ENCODE results near the gene SIRT6.
A peak's percentile ranks its signal among the peaks of the same experiment; 100 is the strongest.
"Not testable (repeated sequence)": the region's sequence is repeated elsewhere in the genome, so short reads cannot be mapped to it uniquely, and the experiment has no call there.

SIRT6 gene

GRCh38 chr19:4182084-4182810, at the start of gene SIRT6, which contains the start of gene ANKRD24:
Gene SIRT6, minus strand, starts transcription at chr19:4182563. Its CDS starts 24 bp downstream, at chr19:4182539.
Gene ANKRD24, plus strand, starts transcription at chr19:4182689. Its CDS starts 3,737 bp downstream, at chr19:4186426.
- intact Hi-C loops (cut with micrococcal nuclease), result loop anchor here (5.0 to 10.0 kb wide), 3 partner anchors 47 to 195 kb away; partner anchors contain the start of gene EEF2
- H3K4me3 Mint-ChIP-seq, result peak within 1 kb of the TSS; percentile 99

DNA sequence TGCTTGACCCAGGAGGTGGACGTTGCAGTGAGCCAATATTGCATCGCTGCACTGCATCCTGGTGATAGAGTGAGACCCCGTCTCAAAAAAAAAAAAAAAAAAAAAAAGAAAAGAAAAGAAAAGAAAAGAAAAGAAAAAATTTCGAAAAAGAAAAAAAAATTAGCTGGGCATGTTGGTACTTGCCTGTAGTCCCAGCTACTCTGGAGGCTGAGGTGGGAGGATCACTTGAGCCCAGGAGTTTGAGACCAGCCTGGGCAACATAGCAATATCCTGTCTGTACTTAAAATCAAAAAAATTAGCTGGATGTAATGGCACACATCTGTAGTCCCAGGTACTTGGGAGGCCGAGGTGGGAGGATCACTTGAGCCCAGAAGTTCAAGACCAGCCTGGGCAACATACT, 49.8 kb upstream of the SIRT6 start:
- H3K36me3 Mint-ChIP-seq (ENCODE audit: low read depth); H3K4me3 Mint-ChIP-seq; H3K4me1 Mint-ChIP-seq (ENCODE audit: low read depth); intact Hi-C loops (cut with micrococcal nuclease); H3K9me3 Mint-ChIP-seq; H3K27ac Mint-ChIP-seq: not testable (repeated sequence)
- H3K27me3 Mint-ChIP-seq, result peaks cover 20% of the 10 kb centered on the region

More at GRCh38 chr19:4182084-4182810, at the start of gene SIRT6, which contains the start of gene ANKRD24:
- no peaks in the 10 kb centered on the region for H3K9me3 Mint-ChIP-seq
- peaks cover 6% of the 10 kb centered on the region for H3K27me3 Mint-ChIP-seq
- peaks cover 53% of the 10 kb centered on the region for H3K4me1 Mint-ChIP-seq (ENCODE audit: low read depth)
- peak within 1 kb of the TSS; percentile 99 for H3K27ac Mint-ChIP-seq
- H3K36me3 Mint-ChIP-seq (ENCODE audit: low read depth), result peaks cover 49% of the 10 kb centered on the region

GRCh38 chr19:4231521-4231920, 49.2 kb upstream of the SIRT6 start:
- H3K9me3 Mint-ChIP-seq; intact Hi-C loops (cut with micrococcal nuclease); H3K27ac Mint-ChIP-seq; H3K36me3 Mint-ChIP-seq (ENCODE audit: low read depth); H3K4me1 Mint-ChIP-seq (ENCODE audit: low read depth); H3K4me3 Mint-ChIP-seq: not testable (repeated sequence)
- H3K27me3 Mint-ChIP-seq, result peaks cover 17% of the 10 kb centered on the region

DNA sequence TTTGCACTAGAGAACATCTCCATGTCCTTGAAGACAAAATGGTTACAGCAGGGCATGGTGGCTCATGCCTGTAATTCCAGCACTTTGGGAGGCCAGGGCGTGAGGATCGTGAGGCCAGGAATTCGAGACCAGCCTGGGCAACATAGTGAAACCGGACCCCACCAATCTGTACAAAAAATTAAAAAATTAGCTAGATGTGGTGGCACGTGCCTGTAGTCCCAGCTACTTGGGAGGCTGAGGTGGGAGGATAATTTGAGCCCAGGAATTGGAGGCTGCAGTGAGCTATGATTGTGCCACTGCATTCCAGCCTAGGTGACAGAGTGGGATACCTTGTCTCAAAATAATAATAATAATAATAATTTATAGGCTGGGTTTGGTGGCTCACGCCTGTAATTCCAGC, 47.9 kb upstream of the SIRT6 start:
- intact Hi-C loops (cut with micrococcal nuclease); H3K36me3 Mint-ChIP-seq (ENCODE audit: low read depth): not testable (repeated sequence)
- peaks cover 18% of the 10 kb centered on the region for H3K27me3 Mint-ChIP-seq

DNA sequence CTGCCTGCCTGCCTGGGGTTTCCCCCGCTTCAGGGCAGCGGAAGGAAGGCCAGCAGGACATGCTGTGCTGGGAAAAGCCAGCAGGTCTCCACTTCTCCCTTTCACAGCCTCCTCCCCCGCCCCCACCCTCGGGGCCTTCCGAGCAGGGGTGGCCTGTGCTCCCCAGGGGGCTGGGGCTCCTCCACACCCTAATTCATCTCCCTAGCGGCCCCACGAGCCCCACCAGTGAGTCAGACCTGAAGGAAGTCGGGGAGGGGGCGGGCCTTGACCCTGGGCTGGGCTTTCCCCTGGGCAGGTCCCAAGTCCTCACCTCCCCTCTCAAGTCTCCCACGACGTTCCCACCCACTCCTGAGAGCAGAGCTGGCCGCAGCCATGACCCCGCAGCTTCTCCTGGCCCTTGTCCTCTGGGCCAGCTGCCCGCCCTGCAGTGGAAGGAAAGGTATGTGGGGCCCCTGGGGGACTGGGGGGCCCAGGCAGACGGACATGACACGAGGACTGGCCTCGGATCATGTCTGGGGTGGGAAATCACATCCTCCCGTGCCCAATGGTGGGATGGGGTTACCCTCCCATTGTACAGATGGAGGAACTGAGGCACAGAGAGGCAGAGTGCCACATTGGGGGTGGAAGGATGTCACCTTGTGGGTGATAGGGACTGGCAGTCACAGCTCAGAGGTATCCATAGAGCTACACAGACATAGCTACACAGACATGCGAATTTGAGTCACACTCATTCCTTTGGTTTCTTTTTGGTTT, 47.0 kb upstream of the SIRT6 start, which contains the start of gene EBI3:
Gene EBI3, plus strand, starts transcription at position 345 of the 753 bp plus-strand sequence. Its CDS starts 28 bp downstream, at position 373.
- H3K27me3 Mint-ChIP-seq, result peaks cover 17% of the 10 kb centered on the region
- peaks cover 7% of the 10 kb centered on the region for H3K4me1 Mint-ChIP-seq (ENCODE audit: low read depth)
- intact Hi-C loops (cut with micrococcal nuclease), result no loop called here
- H3K9me3 Mint-ChIP-seq, result no peaks in the 10 kb centered on the region
- no peak within 1 kb of the TSS for H3K4me3 Mint-ChIP-seq
- H3K27ac Mint-ChIP-seq, result no peak within 1 kb of the TSS
- H3K36me3 Mint-ChIP-seq (ENCODE audit: low read depth), result no peaks in the 10 kb centered on the region

More for the DNA sequence above, 47.9 kb upstream of the SIRT6 start:
- H3K4me3 Mint-ChIP-seq; H3K4me1 Mint-ChIP-seq (ENCODE audit: low read depth); H3K9me3 Mint-ChIP-seq; H3K27ac Mint-ChIP-seq: not testable (repeated sequence)

- H3K27ac Mint-ChIP-seq, result no peak overlapping the region
- no peaks in the 10 kb centered on the region for H3K9me3 Mint-ChIP-seq
- no peak overlapping the region for H3K4me3 Mint-ChIP-seq
- H3K27me3 Mint-ChIP-seq, result peaks cover 17% of the 10 kb centered on the region
- peaks cover 7% of the 10 kb centered on the region for H3K4me1 Mint-ChIP-seq (ENCODE audit: low read depth)
- intact Hi-C loops (cut with micrococcal nuclease), result no loop called here
- H3K36me3 Mint-ChIP-seq (ENCODE audit: low read depth), result no peaks in the 10 kb centered on the region
These were observed 46.4 kb upstream of the SIRT6 start for GRCh38 chr19:4228765-4229178.

DNA sequence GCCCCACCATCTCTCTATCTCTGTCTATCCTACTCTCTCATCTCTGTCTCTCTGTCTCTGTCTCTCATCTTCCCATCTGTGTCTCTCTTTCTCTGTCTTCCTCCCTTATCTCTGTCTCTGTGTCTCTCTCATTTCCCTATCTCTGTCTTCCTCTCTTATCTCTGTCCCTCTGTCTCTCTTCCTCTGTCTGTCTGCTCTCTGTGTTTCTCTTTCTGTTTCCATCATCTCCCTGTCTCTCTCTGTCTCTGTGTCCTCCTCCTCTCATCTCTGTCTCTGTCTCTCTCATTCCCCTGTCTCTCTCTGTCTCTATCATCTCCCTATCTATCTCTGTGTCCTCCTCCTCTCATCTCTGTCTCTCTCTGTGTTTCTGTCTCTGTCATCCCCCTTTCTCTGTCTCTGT, 45.4 kb upstream of the SIRT6 start:
- Mint-ChIP-seq H3K4me3 (no peak overlapping the region), H3K4me1 (ENCODE audit: low read depth) (no peaks in the 10 kb centered on the region), H3K36me3 (ENCODE audit: low read depth) (no peaks in the 10 kb centered on the region), H3K9me3 (no peaks in the 10 kb centered on the region), H3K27ac (no peak overlapping the region), H3K27me3 (peaks cover 11% of the 10 kb centered on the region)
- intact Hi-C loops (cut with micrococcal nuclease), result no loop called here

GRCh38 chr19:4225885-4226284, 43.5 kb upstream of the SIRT6 start:
- no peaks in the 10 kb centered on the region for H3K4me1 Mint-ChIP-seq (ENCODE audit: low read depth)
- no peaks in the 10 kb centered on the region for H3K9me3 Mint-ChIP-seq
- H3K4me3 Mint-ChIP-seq, result no peak overlapping the region
- no peak overlapping the region for H3K27ac Mint-ChIP-seq
- H3K36me3 Mint-ChIP-seq (ENCODE audit: low read depth), result no peaks in the 10 kb centered on the region
- peaks cover 14% of the 10 kb centered on the region for H3K27me3 Mint-ChIP-seq
- intact Hi-C loops (cut with micrococcal nuclease), result no loop called here

- Mint-ChIP-seq H3K27ac (no peak overlapping the region), H3K36me3 (ENCODE audit: low read depth) (no peaks in the 10 kb centered on the region), H3K27me3 (peaks cover 12% of the 10 kb centered on the region), H3K4me1 (ENCODE audit: low read depth) (no peaks in the 10 kb centered on the region), H3K4me3 (no peak overlapping the region), H3K9me3 (no peaks in the 10 kb centered on the region)
- intact Hi-C loops (cut with micrococcal nuclease), result no loop called here
These were observed 42.1 kb upstream of the SIRT6 start for GRCh38 chr19:4224470-4224869.

DNA sequence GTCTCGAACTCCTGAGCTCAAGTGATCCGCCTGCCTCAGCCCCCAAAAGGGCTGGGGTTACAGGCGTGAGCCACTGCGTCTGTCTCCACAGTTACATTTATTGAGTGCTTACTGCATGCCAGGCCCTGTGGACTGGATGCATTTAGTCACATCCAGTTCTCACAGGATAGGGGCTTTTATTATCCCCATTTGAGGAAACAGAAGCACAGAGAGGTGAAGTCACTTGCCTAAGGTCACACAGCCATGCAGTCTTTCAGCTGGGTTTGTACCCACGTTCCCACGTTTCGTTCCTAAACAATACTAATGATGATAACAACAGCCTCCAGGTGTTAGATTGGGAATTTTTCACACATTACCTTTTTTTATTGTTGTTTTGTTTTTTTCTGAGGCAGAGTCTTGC, 37.8 kb upstream of the SIRT6 start:
- H3K27me3 Mint-ChIP-seq, result peaks cover 3% of the 10 kb centered on the region
- no peaks in the 10 kb centered on the region for H3K36me3 Mint-ChIP-seq (ENCODE audit: low read depth)
- H3K4me1 Mint-ChIP-seq (ENCODE audit: low read depth), result peaks cover 4% of the 10 kb centered on the region
- no peak overlapping the region for H3K27ac Mint-ChIP-seq
- no peak overlapping the region for H3K4me3 Mint-ChIP-seq
- intact Hi-C loops (cut with micrococcal nuclease), result no loop called here
- H3K9me3 Mint-ChIP-seq, result peaks cover 10% of the 10 kb centered on the region

- H3K9me3 Mint-ChIP-seq; H3K36me3 Mint-ChIP-seq (ENCODE audit: low read depth); H3K4me1 Mint-ChIP-seq (ENCODE audit: low read depth); H3K27me3 Mint-ChIP-seq; intact Hi-C loops (cut with micrococcal nuclease); H3K27ac Mint-ChIP-seq; H3K4me3 Mint-ChIP-seq: not testable (repeated sequence)
These were observed 36.2 kb upstream of the SIRT6 start for GRCh38 chr19:4218523-4218922.

DNA sequence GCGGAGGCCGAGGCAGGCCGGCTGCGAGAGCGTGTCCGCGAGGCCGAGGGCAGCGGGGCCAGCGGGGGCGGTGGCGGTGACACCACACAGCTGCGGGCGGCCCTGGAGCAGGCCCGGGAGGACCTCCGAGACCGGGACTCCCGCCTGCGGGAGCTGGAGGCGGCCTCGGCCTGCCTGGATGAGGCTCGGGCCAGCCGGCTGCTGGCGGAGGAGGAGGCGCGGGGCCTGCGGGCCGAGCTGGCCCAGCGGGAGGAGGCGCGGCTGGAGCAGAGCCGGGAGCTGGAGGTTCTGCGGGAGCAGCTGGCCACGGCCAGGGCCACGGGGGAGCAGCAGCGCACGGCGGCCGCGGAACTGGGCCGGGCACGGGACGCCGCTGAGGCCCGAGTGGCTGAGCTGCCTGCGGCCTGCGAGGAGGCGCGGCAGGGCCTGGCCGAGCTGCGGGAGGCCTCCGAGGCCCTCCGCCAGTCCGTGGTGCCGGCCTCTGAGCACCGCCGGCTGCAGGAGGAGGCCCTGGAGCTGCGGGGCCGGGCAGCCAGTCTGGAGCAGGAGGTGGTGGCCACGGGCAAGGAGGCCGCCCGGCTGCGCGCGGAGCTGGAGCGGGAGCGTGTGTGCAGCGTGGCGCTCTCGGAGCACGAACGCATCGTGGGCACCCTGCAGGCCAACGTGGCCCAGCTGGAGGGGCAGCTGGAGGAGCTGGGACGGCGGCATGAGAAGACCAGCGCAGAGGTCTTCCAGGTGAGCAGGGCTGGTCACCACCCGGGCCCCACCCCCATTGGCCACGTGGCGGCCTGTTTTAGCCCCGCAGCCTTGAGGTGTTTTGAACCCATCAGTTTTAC, 35.3 kb upstream of the SIRT6 start:
- intact Hi-C loops (cut with micrococcal nuclease), result no loop called here
- Mint-ChIP-seq H3K36me3 (ENCODE audit: low read depth) (no peaks in the 10 kb centered on the region), H3K9me3 (peaks cover 10% of the 10 kb centered on the region), H3K27me3 (peaks cover 10% of the 10 kb centered on the region), H3K4me1 (ENCODE audit: low read depth) (peaks cover 4% of the 10 kb centered on the region), H3K27ac (no peak overlapping the region), H3K4me3 (no peak overlapping the region)

DNA sequence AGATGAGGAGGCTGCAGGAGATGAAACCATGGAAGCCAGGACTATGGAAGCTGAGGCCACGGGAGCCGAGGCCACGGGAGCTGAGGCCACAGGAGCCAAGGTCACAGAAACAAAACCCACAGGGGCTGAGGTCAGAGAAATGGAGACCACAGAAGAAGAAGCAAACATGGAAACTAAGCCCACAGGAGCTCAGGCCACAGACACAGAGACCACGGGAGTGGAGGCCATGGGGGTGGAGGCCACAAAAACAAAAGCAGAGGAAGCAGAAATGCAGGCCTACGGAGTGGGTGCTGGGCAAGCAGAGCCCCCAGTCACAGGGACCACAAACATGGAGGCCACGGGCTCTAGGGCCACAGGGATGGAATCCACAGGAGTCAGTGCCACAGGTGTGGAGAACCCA, 34.5 kb upstream of the SIRT6 start:
- intact Hi-C loops (cut with micrococcal nuclease), result no loop called here
- Mint-ChIP-seq H3K36me3 (ENCODE audit: low read depth) (no peaks in the 10 kb centered on the region), H3K27ac (no peak overlapping the region), H3K4me3 (no peak overlapping the region), H3K4me1 (ENCODE audit: low read depth) (peaks cover 4% of the 10 kb centered on the region), H3K27me3 (peaks cover 9% of the 10 kb centered on the region), H3K9me3 (peaks cover 10% of the 10 kb centered on the region)

DNA sequence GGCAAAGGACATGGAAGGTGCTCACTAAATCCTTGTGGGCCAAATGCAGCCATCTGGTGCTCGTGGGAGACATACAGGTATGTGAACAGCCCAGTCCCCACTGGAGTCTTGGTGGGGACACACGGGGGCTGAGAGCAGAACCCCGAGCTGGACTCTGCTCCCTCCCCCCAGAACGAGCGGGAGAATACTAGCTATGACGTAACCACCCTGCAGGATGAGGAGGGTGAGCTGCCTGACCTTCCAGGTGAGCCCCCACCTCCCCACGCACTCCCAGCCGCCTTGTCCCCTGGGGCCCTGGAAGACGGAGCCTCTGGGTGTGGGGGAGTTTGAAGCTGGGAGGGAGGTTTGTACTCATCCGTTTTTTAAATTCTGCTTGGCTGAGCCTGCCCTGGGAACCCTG, 33.4 kb upstream of the SIRT6 start:
- no peak overlapping the region for H3K27ac Mint-ChIP-seq

More for the DNA sequence above, 33.4 kb upstream of the SIRT6 start:
- Mint-ChIP-seq H3K4me1 (ENCODE audit: low read depth) (peaks cover 4% of the 10 kb centered on the region), H3K27me3 (peaks cover 8% of the 10 kb centered on the region), H3K4me3 (no peak overlapping the region), H3K36me3 (ENCODE audit: low read depth) (no peaks in the 10 kb centered on the region), H3K9me3 (peaks cover 10% of the 10 kb centered on the region)
- intact Hi-C loops (cut with micrococcal nuclease), result no loop called here
